ENCODE data around the gene RGS21. TPM values are rescaled to one million over a fixed set of nuclear protein-coding genes. Genes with fewer than 3 reads are reported as not detected.

RGS21 gene
- total and polyA plus RNA-seq, 2 of the 13 experiments (the other 11 are each of a cell fraction or from before 2014, with no cell fraction given) = not detected

- TF ChIP-seq PAF1 (CRISPR knock-in tag; IDR thresholded peaks at IDR 0.05) (no peak), ZFP82 (CRISPR knock-in tag; IDR thresholded peaks at IDR 0.05; ENCODE audit: borderline replicate concordance) (no peak), RFXAP (CRISPR knock-in tag; IDR thresholded peaks at IDR 0.05; ENCODE audit: borderline replicate concordance) (no peak), ZNF251 (CRISPR knock-in tag; IDR thresholded peaks at IDR 0.05) (no peak), SMYD3 (CRISPR knock-in tag; IDR thresholded peaks at IDR 0.05) (no peak), GTF2F1 (IDR thresholded peaks at IDR 0.05; ENCODE audit: low read length) (no peak), ZNF326 (CRISPR knock-in tag; IDR thresholded peaks at IDR 0.05; ENCODE audit: borderline replicate concordance) (no peak), E2F2 (CRISPR knock-in tag; IDR thresholded peaks at IDR 0.05; ENCODE audit: borderline replicate concordance) (no peak), ZNF564 (CRISPR knock-in tag; IDR thresholded peaks at IDR 0.05) (no peak)
Measured at GRCh38 chr1:192268468-192269052, 48.2 kb upstream of the RGS21 start (continued).

- H3K36me3 ChIP-seq (replicated peaks in 1 of 2; ENCODE audit: control insufficient read depth in 1 of 2, insufficient read depth in 2 of 2, low read length in 2 of 2) = no peaks in the 10 kb centered on the region
- in situ Hi-C loops (cut with HindIII; ENCODE audit: extremely low pct_ligation_motif_present, low pct_unique_long_range_greater_than_20kb) = no loop called here
- H3K4me3 ChIP-seq (replicated peaks in 1 of 3; ENCODE audit: insufficient read depth in 1 of 3, low read depth in 2 of 3, low read length in 3 of 3) = no peak overlapping the region
- POLR2A ChIA-PET = no interaction called here
- no peak overlapping the region for H3K9ac ChIP-seq (ENCODE audit: insufficient read depth, low read depth, low read length)
- no peak for ATAC-seq
- no peaks in the 10 kb centered on the region for H3K9me3 ChIP-seq (ENCODE audit: low read length)
- no peaks in the 10 kb centered on the region for H3K27me3 ChIP-seq (ENCODE audit: control insufficient read depth in 1 of 2, insufficient read depth in 2 of 2, low read length in 2 of 2)
- intact Hi-C loops (cut with micrococcal nuclease; ENCODE audit: unreplicated experiment) = no loop called here
- 2% methylated on average over 1 of the region's 1 CpG for WGBS (ENCODE audit: low lambda C conversion rate)
- DNase-seq (ENCODE audit: low spot score) = no peak
- FAIRE-seq = no peak
- H2AFZ ChIP-seq (ENCODE audit: low read length) = no peak overlapping the region
- CTCF ChIA-PET (ENCODE audit: low intra/inter-chr PET ratio, low total read pairs) = no interaction called here
- no peaks in the 10 kb centered on the region for H4K20me1 ChIP-seq (ENCODE audit: insufficient read depth, low read length)
- no peaks in the 10 kb centered on the region for H3K79me2 ChIP-seq (ENCODE audit: insufficient read depth, low read length)
- no peak overlapping the region for H3K4me2 ChIP-seq (ENCODE audit: low read depth, low read length)
- H3K27ac ChIP-seq (ENCODE audit: extremely low read length, insufficient read depth, low read length) = no peak overlapping the region
- no peaks in the 10 kb centered on the region for H3K4me1 ChIP-seq (ENCODE audit: insufficient read depth, low read length)
- BruUV-seq (replicated peaks) = no TSS peak
- TF ChIP-seq PAXIP1 (CRISPR knock-in tag; conservative IDR thresholded peaks at IDR 0.05) = no peak
- no peak for TF ChIP-seq SKIL (CRISPR knock-in tag; IDR thresholded peaks at IDR 0.05; ENCODE audit: borderline replicate concordance)
- TF ChIP-seq TRAFD1 (CRISPR knock-in tag; IDR thresholded peaks at IDR 0.05; ENCODE audit: borderline replicate concordance) = no peak
- no peak for TF ChIP-seq SIN3A (IDR thresholded peaks at IDR 0.05; ENCODE audit: borderline replicate concordance, low read depth, low read length)
- no peak for TF ChIP-seq MYNN (CRISPR knock-in tag; IDR thresholded peaks at IDR 0.05; ENCODE audit: low read depth)
- TF ChIP-seq SPEN (CRISPR knock-in tag; IDR thresholded peaks at IDR 0.05; ENCODE audit: low read depth) = no peak
Measured at GRCh38 chr1:192270398-192270797, 46.4 kb upstream of the RGS21 start.

Measured in HepG2 (cell line).